Measurements from ENCODE around the gene ATP11A. TPM values are rescaled to one million over a fixed set of nuclear protein-coding genes. Genes with fewer than 3 reads are reported as not detected.

The ATP11A gene
- total RNA-seq, 2 donors from 2014 or later: 122 to 140 TPM

DNA sequence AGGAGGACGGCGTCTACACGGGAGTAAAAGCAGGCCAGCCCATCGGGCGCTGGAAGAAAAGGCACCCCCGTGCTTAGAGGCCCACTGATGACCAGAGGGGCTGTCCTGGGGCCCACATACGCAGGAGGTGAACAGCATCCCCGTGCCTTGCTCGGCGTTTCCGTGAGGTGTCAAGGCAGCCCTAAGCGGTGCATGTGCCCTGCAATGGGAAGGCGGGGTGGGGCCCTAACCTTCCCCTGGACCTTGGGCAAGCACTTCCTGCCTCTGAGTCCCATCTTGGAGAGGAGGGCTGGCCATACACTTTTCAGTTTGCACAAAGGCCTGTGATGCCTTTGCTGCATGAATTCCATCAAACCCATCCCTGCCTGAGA, 47.8 kb upstream of the ATP11A start:
- no peaks in the 10 kb centered on the region for H3K36me3 ChIP-seq (ENCODE audit: control insufficient read depth, insufficient read depth, low read length)
- no peaks in the 10 kb centered on the region for H3K9me3 ChIP-seq (ENCODE audit: control insufficient read depth, low read length)
- no peaks in the 10 kb centered on the region for H3K36me3 Mint-ChIP-seq (ENCODE audit: low read depth)
- no peak for DNase-seq
- 94 to 98% methylated on average over 5 to 13 of the region's 13 CpGs for WGBS, 2 experiments (ENCODE audit: insufficient coverage in 1 of 2, insufficient read length in 1 of 2)
- H3K4me1 ChIP-seq (ENCODE audit: control insufficient read depth, insufficient read depth, low read length): no peaks in the 10 kb centered on the region
- peaks cover 36% of the 10 kb centered on the region for H3K27me3 Mint-ChIP-seq (ENCODE audit: insufficient read depth)
- H3K9ac ChIP-seq (ENCODE audit: extremely low read depth, low read length, poor library complexity, severe bottlenecking): no peak overlapping the region
- H3K4me3 Mint-ChIP-seq: no peak overlapping the region
- no peak overlapping the region for H3K27ac Mint-ChIP-seq
- H3K27me3 ChIP-seq (ENCODE audit: control insufficient read depth, insufficient read depth, low read length, poor library complexity, severe bottlenecking): peaks cover 21% of the 10 kb centered on the region
- no peak overlapping the region for H3K27ac ChIP-seq (ENCODE audit: low read depth, low read length)
- H3K4me1 Mint-ChIP-seq: peaks cover 2% of the 10 kb centered on the region
- no peaks in the 10 kb centered on the region for H3K9me3 Mint-ChIP-seq
- TF ChIP-seq, protein P1, sequence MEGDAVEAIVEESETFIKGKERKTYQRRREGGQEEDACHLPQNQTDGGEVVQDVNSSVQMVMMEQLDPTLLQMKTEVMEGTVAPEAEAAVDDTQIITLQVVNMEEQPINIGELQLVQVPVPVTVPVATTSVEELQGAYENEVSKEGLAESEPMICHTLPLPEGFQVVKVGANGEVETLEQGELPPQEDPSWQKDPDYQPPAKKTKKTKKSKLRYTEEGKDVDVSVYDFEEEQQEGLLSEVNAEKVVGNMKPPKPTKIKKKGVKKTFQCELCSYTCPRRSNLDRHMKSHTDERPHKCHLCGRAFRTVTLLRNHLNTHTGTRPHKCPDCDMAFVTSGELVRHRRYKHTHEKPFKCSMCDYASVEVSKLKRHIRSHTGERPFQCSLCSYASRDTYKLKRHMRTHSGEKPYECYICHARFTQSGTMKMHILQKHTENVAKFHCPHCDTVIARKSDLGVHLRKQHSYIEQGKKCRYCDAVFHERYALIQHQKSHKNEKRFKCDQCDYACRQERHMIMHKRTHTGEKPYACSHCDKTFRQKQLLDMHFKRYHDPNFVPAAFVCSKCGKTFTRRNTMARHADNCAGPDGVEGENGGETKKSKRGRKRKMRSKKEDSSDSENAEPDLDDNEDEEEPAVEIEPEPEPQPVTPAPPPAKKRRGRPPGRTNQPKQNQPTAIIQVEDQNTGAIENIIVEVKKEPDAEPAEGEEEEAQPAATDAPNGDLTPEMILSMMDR (conservative IDR thresholded peaks at IDR 0.05): no peak
- no peak overlapping the region for H3K4me3 ChIP-seq (ENCODE audit: low read length)

DNA sequence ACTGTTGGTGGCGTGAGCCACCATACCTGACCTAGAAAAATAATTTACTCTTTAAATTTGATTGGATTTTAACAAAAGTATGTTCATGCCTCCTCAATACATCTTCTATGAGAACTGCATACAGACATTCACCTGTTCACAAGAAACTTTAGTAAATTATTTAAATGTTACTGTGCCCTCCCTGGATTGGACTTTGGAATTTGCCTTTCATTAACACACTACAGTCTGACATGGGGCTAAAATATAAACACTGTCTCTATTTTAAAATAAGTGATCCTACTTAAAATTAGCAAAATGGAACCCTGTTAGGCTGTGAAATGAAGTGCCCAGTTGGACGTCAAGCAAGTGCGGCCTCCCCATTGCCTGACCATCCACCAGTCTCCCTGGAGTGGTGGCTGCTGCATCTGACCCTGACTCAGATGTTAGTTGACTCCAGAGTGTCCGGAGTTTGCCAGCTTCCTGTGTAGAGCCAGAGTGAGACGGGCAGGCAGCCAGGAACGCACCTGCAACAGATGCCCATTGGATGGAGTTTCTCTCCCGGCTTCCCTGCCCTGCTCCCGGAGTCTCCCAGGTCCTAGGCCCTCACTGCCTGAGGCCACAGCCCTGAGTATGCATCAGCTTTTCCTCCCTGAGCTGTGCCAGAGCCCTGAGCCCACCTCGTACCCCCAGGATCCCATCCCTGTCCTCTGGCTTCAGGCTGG, 45.9 kb upstream of the ATP11A start:
- no peaks in the 10 kb centered on the region for H3K4me1 ChIP-seq (ENCODE audit: control insufficient read depth, insufficient read depth, low read length)
- no peak overlapping the region for H3K27ac Mint-ChIP-seq
- peaks cover 24% of the 10 kb centered on the region for H3K27me3 Mint-ChIP-seq (ENCODE audit: insufficient read depth)
- H3K27me3 ChIP-seq (ENCODE audit: control insufficient read depth, insufficient read depth, low read length, poor library complexity, severe bottlenecking): peaks cover 17% of the 10 kb centered on the region
- H3K9ac ChIP-seq (ENCODE audit: extremely low read depth, low read length, poor library complexity, severe bottlenecking): no peak overlapping the region
- peaks cover 7% of the 10 kb centered on the region for H3K4me1 Mint-ChIP-seq
- no peak overlapping the region for H3K4me3 Mint-ChIP-seq
- no peak overlapping the region for H3K4me3 ChIP-seq (ENCODE audit: low read length)
- 92 to 96% methylated on average over 7 to 8 of the region's 9 CpGs for WGBS, 2 experiments (ENCODE audit: insufficient coverage in 1 of 2, insufficient read length in 1 of 2)
- no peak for DNase-seq
- H3K9me3 Mint-ChIP-seq: no peaks in the 10 kb centered on the region
- H3K36me3 Mint-ChIP-seq (ENCODE audit: low read depth): no peaks in the 10 kb centered on the region
- TF ChIP-seq, protein P1 (conservative IDR thresholded peaks at IDR 0.05): no peak
- no peaks in the 10 kb centered on the region for H3K9me3 ChIP-seq (ENCODE audit: control insufficient read depth, low read length)
- no peaks in the 10 kb centered on the region for H3K36me3 ChIP-seq (ENCODE audit: control insufficient read depth, insufficient read depth, low read length)
- no peak overlapping the region for H3K27ac ChIP-seq (ENCODE audit: low read depth, low read length)

DNA sequence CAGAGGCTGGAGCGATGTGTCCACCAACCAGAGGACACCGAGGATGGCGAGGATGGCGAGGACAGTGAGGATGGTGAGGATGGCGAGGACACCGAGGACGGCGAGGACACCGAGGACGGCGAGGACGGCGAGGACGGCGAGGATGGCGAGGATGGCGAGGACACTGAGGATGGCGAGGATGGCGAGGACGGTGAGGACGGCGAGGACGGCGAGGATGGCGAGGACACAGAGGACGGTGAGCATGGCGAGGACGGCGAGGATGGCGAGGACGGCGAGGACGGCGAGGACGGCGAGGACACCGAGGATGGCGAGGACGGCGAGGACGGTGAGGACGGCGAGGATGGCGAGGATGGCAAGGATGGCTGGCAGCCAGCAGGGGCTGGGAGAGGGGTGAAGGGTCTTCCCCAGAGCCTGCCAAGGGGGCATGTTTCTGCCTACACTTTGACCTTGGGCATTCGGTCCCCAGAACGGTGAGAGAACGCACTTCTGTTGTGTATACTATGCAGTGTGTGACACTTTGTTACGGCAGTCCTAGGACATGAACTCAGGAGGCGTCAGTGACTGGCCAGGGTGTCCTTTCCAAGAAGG, 44.4 kb upstream of the ATP11A start:
- Mint-ChIP-seq H3K9me3 (no peaks in the 10 kb centered on the region), H3K36me3 (ENCODE audit: low read depth) (no peaks in the 10 kb centered on the region), H3K27ac (no peak overlapping the region), H3K27me3 (ENCODE audit: insufficient read depth) (peaks cover 9% of the 10 kb centered on the region), H3K4me1 (peaks cover 7% of the 10 kb centered on the region), H3K4me3 (no peak overlapping the region)
- no peaks in the 10 kb centered on the region for H3K36me3 ChIP-seq (ENCODE audit: control insufficient read depth, insufficient read depth, low read length)
- H3K27ac ChIP-seq (ENCODE audit: low read depth, low read length): no peak overlapping the region
- no peak overlapping the region for H3K9ac ChIP-seq (ENCODE audit: extremely low read depth, low read length, poor library complexity, severe bottlenecking)
- no peak overlapping the region for H3K4me3 ChIP-seq (ENCODE audit: low read length)
- no peaks in the 10 kb centered on the region for H3K4me1 ChIP-seq (ENCODE audit: control insufficient read depth, insufficient read depth, low read length)
- TF ChIP-seq, protein P1 (conservative IDR thresholded peaks at IDR 0.05): no peak
- 94 to 96% methylated on average over 17 to 46 of the region's 49 CpGs for WGBS, 2 experiments (ENCODE audit: insufficient coverage in 1 of 2, insufficient read length in 1 of 2)
- DNase-seq: no peak
- H3K27me3 ChIP-seq (ENCODE audit: control insufficient read depth, insufficient read depth, low read length, poor library complexity, severe bottlenecking): peaks cover 2% of the 10 kb centered on the region
- H3K9me3 ChIP-seq (ENCODE audit: control insufficient read depth, low read length): no peaks in the 10 kb centered on the region

Data from endodermal cell (in vitro differentiated cells).